ENCODE results near the gene RPL31. TPM values are rescaled to one million over a fixed set of nuclear protein-coding genes. Genes with fewer than 3 reads are reported as not detected.

RPL31 gene
- total RNA-seq, 1 donor from 2014 or later: 1,129 TPM

DNA sequence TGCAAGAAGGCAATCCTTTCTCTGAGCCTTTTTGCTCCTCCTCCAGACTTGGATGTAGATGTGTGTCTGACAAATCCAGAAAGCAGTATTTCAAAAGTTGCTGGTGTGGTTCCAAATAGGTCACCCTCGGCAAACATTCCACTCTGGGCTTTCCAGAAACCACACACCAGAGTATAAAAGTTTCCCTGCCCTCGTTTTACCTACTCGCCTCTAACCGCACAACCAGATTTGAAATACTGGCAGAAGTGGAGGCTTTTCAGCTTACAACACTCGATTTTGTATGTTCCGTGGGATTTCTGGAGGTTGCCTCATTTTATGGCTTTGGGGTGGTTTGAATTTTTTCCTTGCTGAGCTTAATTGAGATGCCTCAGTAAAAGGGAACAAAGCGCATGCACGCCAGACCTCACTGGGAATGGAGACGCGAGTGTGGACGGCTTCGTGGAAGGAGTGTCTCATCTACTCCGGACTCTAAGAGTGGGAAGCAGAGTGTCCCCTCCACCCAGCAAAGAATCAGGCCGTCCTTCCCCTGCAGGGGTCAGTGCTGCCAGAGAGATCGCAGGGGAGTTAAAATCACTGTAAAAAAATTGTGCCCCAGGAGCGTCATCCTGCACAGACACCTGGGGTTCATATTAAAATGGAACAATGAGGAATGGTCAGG is 44.0 kb upstream of the RPL31 start:
- peaks cover 10% of the 10 kb centered on the region for H3K27me3 Mint-ChIP-seq (ENCODE audit: low read depth, unreplicated experiment)

DNA sequence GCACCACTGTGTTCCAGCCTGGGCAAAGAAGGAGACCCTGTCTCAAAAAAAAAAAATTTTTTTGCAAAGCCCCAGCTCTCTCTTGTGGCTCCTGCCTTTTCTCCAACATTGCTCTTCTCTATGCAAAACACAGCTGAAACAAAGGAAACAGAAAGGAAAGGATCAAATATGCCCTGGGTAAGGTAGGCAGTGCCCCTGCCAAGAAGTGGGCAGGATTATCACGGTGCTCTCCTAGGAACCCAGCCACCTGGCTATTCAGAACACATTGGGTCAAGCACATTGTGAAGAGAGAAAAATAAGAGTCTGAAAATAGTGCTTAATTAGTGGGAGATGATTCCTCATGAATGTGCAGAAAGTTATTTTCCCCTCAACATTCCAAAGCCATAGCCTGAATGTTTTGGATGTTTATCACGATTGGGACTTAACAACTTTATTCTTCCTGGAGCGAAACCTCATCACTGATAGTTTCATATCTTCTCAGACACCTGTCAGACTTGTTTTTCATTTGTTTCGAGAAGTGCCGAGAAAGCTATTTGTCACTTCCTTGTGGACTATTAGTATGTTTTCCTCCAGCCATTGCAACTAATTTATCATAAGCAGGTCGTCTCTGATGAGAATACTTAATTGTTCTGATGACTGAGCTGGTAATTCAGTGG is 42.7 kb upstream of the RPL31 start:
- H3K4me2 ChIP-seq (ENCODE audit: low read length): peak overlapping the region; percentile 32

More for the DNA sequence above, 44.0 kb upstream of the RPL31 start:
- H3K4me2 ChIP-seq (ENCODE audit: low read length): peak overlapping the region; percentile 31
- H3K9ac ChIP-seq (ENCODE audit: low read length): no peak overlapping the region
- H3K9me3 ChIP-seq (ENCODE audit: insufficient read depth, low read depth, low read length): no peaks in the 10 kb centered on the region
- H4K20me1 ChIP-seq (ENCODE audit: insufficient read depth, low read length): no peaks in the 10 kb centered on the region
- FAIRE-seq (peak; percentile 84), DNase-seq (ENCODE audit: low read depth) (peak; percentile 95)
- Mint-ChIP-seq H3K27ac (ENCODE audit: unreplicated experiment) (no peak overlapping the region), H3K4me3 (ENCODE audit: unreplicated experiment) (no peak overlapping the region), H3K36me3 (ENCODE audit: low read depth, unreplicated experiment) (peaks cover 5% of the 10 kb centered on the region), H3K9me3 (ENCODE audit: unreplicated experiment) (peaks cover 3% of the 10 kb centered on the region), H3K4me1 (ENCODE audit: low read depth, unreplicated experiment) (peaks cover 16% of the 10 kb centered on the region)
- peaks cover 14% of the 10 kb centered on the region for H3K4me1 ChIP-seq (ENCODE audit: insufficient read depth, low read length)
- no peaks in the 10 kb centered on the region for H3K79me2 ChIP-seq (ENCODE audit: insufficient read depth, low read length)
- peak overlapping the region; percentile 36 for H3K27ac ChIP-seq (ENCODE audit: low read depth, low read length)
- H3K36me3 ChIP-seq (ENCODE audit: insufficient read depth, low read length): no peaks in the 10 kb centered on the region
- H2AFZ ChIP-seq (ENCODE audit: low read depth, low read length): no peak overlapping the region
- TF ChIP-seq EZH2 (IDR thresholded peaks at IDR 0.05; ENCODE audit: insufficient read depth, low read length): no peak
- TF ChIP-seq, protein P1, sequence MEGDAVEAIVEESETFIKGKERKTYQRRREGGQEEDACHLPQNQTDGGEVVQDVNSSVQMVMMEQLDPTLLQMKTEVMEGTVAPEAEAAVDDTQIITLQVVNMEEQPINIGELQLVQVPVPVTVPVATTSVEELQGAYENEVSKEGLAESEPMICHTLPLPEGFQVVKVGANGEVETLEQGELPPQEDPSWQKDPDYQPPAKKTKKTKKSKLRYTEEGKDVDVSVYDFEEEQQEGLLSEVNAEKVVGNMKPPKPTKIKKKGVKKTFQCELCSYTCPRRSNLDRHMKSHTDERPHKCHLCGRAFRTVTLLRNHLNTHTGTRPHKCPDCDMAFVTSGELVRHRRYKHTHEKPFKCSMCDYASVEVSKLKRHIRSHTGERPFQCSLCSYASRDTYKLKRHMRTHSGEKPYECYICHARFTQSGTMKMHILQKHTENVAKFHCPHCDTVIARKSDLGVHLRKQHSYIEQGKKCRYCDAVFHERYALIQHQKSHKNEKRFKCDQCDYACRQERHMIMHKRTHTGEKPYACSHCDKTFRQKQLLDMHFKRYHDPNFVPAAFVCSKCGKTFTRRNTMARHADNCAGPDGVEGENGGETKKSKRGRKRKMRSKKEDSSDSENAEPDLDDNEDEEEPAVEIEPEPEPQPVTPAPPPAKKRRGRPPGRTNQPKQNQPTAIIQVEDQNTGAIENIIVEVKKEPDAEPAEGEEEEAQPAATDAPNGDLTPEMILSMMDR (IDR thresholded peaks at IDR 0.05; ENCODE audit: insufficient read depth, low read depth, low read length): no peak
- H3K27me3 ChIP-seq (ENCODE audit: insufficient read depth, low read length): no peaks in the 10 kb centered on the region
- H3K4me3 ChIP-seq (ENCODE audit: insufficient read depth, low read depth, low read length): no peak overlapping the region

DNA sequence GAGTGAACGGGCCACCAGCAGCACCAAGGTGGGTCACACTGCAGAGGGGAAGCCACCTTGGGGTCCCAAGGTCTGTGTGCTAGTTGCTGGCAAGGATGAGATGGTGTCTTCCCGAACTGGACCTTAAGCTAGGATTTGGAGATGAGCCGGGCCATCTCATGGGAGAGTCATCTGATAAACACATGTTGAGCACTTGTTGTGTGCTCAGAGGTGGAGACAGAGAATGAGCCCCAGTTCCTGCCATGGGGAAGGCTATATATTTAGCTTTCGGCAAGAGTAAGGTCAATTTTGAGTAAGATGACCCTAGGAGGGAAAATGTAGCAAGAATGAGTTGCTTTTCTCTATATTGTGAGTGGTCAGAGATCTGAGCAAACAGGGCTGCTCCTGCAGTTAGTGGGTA is 41.4 kb upstream of the RPL31 start:
- Mint-ChIP-seq H3K36me3 (ENCODE audit: low read depth, unreplicated experiment) (peaks cover 5% of the 10 kb centered on the region), H3K4me3 (ENCODE audit: unreplicated experiment) (no peak overlapping the region)

More for the DNA sequence above, 42.7 kb upstream of the RPL31 start:
- H3K4me3 Mint-ChIP-seq (ENCODE audit: unreplicated experiment): no peak overlapping the region
- no peaks in the 10 kb centered on the region for H3K79me2 ChIP-seq (ENCODE audit: insufficient read depth, low read length)
- H4K20me1 ChIP-seq (ENCODE audit: insufficient read depth, low read length): no peaks in the 10 kb centered on the region
- H3K27me3 ChIP-seq (ENCODE audit: insufficient read depth, low read length): no peaks in the 10 kb centered on the region
- H3K27ac ChIP-seq (ENCODE audit: low read depth, low read length): no peak overlapping the region
- H3K27me3 Mint-ChIP-seq (ENCODE audit: low read depth, unreplicated experiment): peaks cover 8% of the 10 kb centered on the region
- DNase-seq (ENCODE audit: low read depth): peak; percentile 77
- H2AFZ ChIP-seq (ENCODE audit: low read depth, low read length): no peak overlapping the region
- no peaks in the 10 kb centered on the region for H3K9me3 ChIP-seq (ENCODE audit: insufficient read depth, low read depth, low read length)
- H3K4me1 Mint-ChIP-seq (ENCODE audit: low read depth, unreplicated experiment): peaks cover 16% of the 10 kb centered on the region
- no peak overlapping the region for H3K4me3 ChIP-seq (ENCODE audit: insufficient read depth, low read depth, low read length)
- H3K36me3 ChIP-seq (ENCODE audit: insufficient read depth, low read length): no peaks in the 10 kb centered on the region
- H3K36me3 Mint-ChIP-seq (ENCODE audit: low read depth, unreplicated experiment): peaks cover 5% of the 10 kb centered on the region
- peak; percentile 70 for FAIRE-seq
- no peak overlapping the region for H3K9ac ChIP-seq (ENCODE audit: low read length)
- peak overlapping the region; percentile 21 for H3K27ac Mint-ChIP-seq (ENCODE audit: unreplicated experiment)
- peaks cover 3% of the 10 kb centered on the region for H3K9me3 Mint-ChIP-seq (ENCODE audit: unreplicated experiment)
- no peak for TF ChIP-seq EZH2 (IDR thresholded peaks at IDR 0.05; ENCODE audit: insufficient read depth, low read length)
- peaks cover 14% of the 10 kb centered on the region for H3K4me1 ChIP-seq (ENCODE audit: insufficient read depth, low read length)

More for the DNA sequence above, 41.4 kb upstream of the RPL31 start:
- Histone ChIP-seq H2AFZ (ENCODE audit: low read depth, low read length) (no peak overlapping the region), H4K20me1 (ENCODE audit: insufficient read depth, low read length) (no peaks in the 10 kb centered on the region), H3K27me3 (ENCODE audit: insufficient read depth, low read length) (no peaks in the 10 kb centered on the region), H3K79me2 (ENCODE audit: insufficient read depth, low read length) (no peaks in the 10 kb centered on the region), H3K9me3 (ENCODE audit: insufficient read depth, low read depth, low read length) (no peaks in the 10 kb centered on the region), H3K9ac (ENCODE audit: low read length) (no peak overlapping the region), H3K27ac (ENCODE audit: low read depth, low read length) (no peak overlapping the region), H3K4me2 (ENCODE audit: low read length) (no peak overlapping the region), H3K36me3 (ENCODE audit: insufficient read depth, low read length) (no peaks in the 10 kb centered on the region), H3K4me3 (ENCODE audit: insufficient read depth, low read depth, low read length) (no peak overlapping the region), H3K4me1 (ENCODE audit: insufficient read depth, low read length) (peaks cover 14% of the 10 kb centered on the region)
- H3K27ac Mint-ChIP-seq (ENCODE audit: unreplicated experiment): no peak overlapping the region
- peaks cover 3% of the 10 kb centered on the region for H3K9me3 Mint-ChIP-seq (ENCODE audit: unreplicated experiment)
- FAIRE-seq (no peak), DNase-seq (ENCODE audit: low read depth) (no peak)
- H3K4me1 Mint-ChIP-seq (ENCODE audit: low read depth, unreplicated experiment): peaks cover 16% of the 10 kb centered on the region
- no peak for TF ChIP-seq EZH2 (IDR thresholded peaks at IDR 0.05; ENCODE audit: insufficient read depth, low read length)
- TF ChIP-seq, protein P1 (IDR thresholded peaks at IDR 0.05; ENCODE audit: insufficient read depth, low read depth, low read length): no peak
- peaks cover 8% of the 10 kb centered on the region for H3K27me3 Mint-ChIP-seq (ENCODE audit: low read depth, unreplicated experiment)
